H9 (cell line): ENCODE measurements around the gene ATG7. TPM values are rescaled to one million over a fixed set of nuclear protein-coding genes. Genes with fewer than 3 reads are reported as not detected.

ENCODE experiments used
- DNase-seq: peaks from one replicate; pipeline ENCODE4 v3.0.0-alpha.2; 2017
- H2AFZ ChIP-seq: one replicate; pipeline ENCODE4 v1.6.1; 2013; ENCODE audit warnings: mild to moderate bottlenecking, low read length, control low read depth, moderate library complexity
- H2AK5ac ChIP-seq: 2 replicates; pipeline ENCODE4 v1.6.1; 2013; ENCODE audit warnings: low read length, control low read depth, mixed read lengths; ENCODE audit not compliant: insufficient read length
- H2BK120ac ChIP-seq: one replicate; pipeline ENCODE4 v1.6.1; 2013; ENCODE audit warnings: low read depth, mild to moderate bottlenecking, low read length, control low read depth, inconsistent platforms; ENCODE audit not compliant: poor library complexity, severe bottlenecking
- H2BK12ac ChIP-seq: 2 replicates; pipeline ENCODE4 v1.6.1; 2013; ENCODE audit warnings: low read length, control low read depth, mixed read lengths, low read depth; ENCODE audit not compliant: insufficient read length
- H2BK15ac ChIP-seq: 2 replicates; pipeline ENCODE4 v1.6.1; 2013; ENCODE audit warnings: low read depth, low read length, control low read depth
- H2BK20ac ChIP-seq: one replicate; pipeline ENCODE4 v1.6.1; 2013; ENCODE audit warnings: low read depth, mild to moderate bottlenecking, low read length, control low read depth, inconsistent platforms; ENCODE audit not compliant: poor library complexity, severe bottlenecking
- H2BK5ac ChIP-seq: 2 replicates; pipeline ENCODE4 v1.6.1; 2013; ENCODE audit warnings: low read length, control low read depth, mixed read lengths; ENCODE audit not compliant: insufficient read length
- H3K14ac ChIP-seq: 2 replicates; pipeline ENCODE4 v1.6.1; 2013; ENCODE audit warnings: low read length, control low read depth; ENCODE audit not compliant: insufficient read depth
- H3K18ac ChIP-seq: 2 replicates; pipeline ENCODE4 v1.6.1; 2013; ENCODE audit warnings: low read depth, mild to moderate bottlenecking, mixed read lengths, low read length, control low read depth; ENCODE audit not compliant: insufficient read length
- H3K23ac ChIP-seq: 2 replicates; pipeline ENCODE4 v1.6.1; 2013; ENCODE audit warnings: low read length, control low read depth, mixed read lengths, low read depth; ENCODE audit not compliant: insufficient read length
- H3K23me2 ChIP-seq: 2 replicates; pipeline ENCODE4 v1.6.1; 2013; ENCODE audit warnings: low read depth, mild to moderate bottlenecking, mixed read lengths, low read length, control low read depth; ENCODE audit not compliant: insufficient read length, poor library complexity, severe bottlenecking
- H3K27ac ChIP-seq: 2 replicates; pipeline ENCODE4 v1.5.1; 2013; ENCODE audit warnings: low read length, control low read depth, mixed read lengths, low read depth; ENCODE audit not compliant: insufficient read length
- H3K27me3 ChIP-seq: 2 replicates; pipeline ENCODE4 v1.6.1; 2013; ENCODE audit warnings: low read length, control low read depth, inconsistent platforms; ENCODE audit not compliant: insufficient read depth
- H3K4ac ChIP-seq: 2 replicates; pipeline ENCODE4 v1.6.1; 2013; ENCODE audit warnings: low read depth, mild to moderate bottlenecking, control low read depth, inconsistent platforms, low read length, moderate library complexity
- H3K4me1 ChIP-seq: 2 replicates; pipeline ENCODE4 v1.6.1; 2013; ENCODE audit warnings: low read length, control low read depth, inconsistent platforms; ENCODE audit not compliant: insufficient read depth
- H3K4me2 ChIP-seq: 2 replicates; pipeline ENCODE4 v1.6.1; 2013; ENCODE audit warnings: low read length, control low read depth, mixed read lengths; ENCODE audit not compliant: insufficient read length, insufficient read depth
- H3K56ac ChIP-seq: 2 replicates; pipeline ENCODE4 v1.6.1; 2013; ENCODE audit warnings: low read depth, mild to moderate bottlenecking, mixed read lengths, low read length, control low read depth; ENCODE audit not compliant: insufficient read length
- H3K79me1 ChIP-seq: 2 replicates; pipeline ENCODE4 v1.6.1; 2013; ENCODE audit warnings: low read depth, mild to moderate bottlenecking, moderate library complexity, low read length, control low read depth, inconsistent platforms; ENCODE audit not compliant: insufficient read depth, poor library complexity, severe bottlenecking
- H3K79me2 ChIP-seq: 2 replicates; pipeline ENCODE4 v1.6.1; 2013; ENCODE audit warnings: low read length, control low read depth, inconsistent platforms; ENCODE audit not compliant: insufficient read depth
- H3K9ac ChIP-seq: 2 replicates; pipeline ENCODE4 v1.6.1; 2013; ENCODE audit warnings: low read length, control low read depth, mixed read lengths; ENCODE audit not compliant: insufficient read length; ENCODE audit errors: extremely low read depth
- H3K9me3 ChIP-seq: one replicate; pipeline ENCODE4 v1.6.1; 2013; ENCODE audit warnings: low read depth, low read length, inconsistent platforms; ENCODE audit not compliant: control insufficient read depth
- H3T11ph ChIP-seq: one replicate; pipeline ENCODE4 v1.6.1; 2013; ENCODE audit warnings: mild to moderate bottlenecking, low read length, control low read depth, inconsistent platforms
- H4K20me1 ChIP-seq: one replicate; pipeline ENCODE4 v1.6.1; 2013; ENCODE audit not compliant: control insufficient read depth, insufficient read length, insufficient read depth
- H4K5ac ChIP-seq: 2 replicates; pipeline ENCODE4 v1.6.1; 2013; ENCODE audit warnings: low read depth, mild to moderate bottlenecking, mixed read lengths, low read length, control low read depth; ENCODE audit not compliant: insufficient read length
- H4K8ac ChIP-seq: replicated peaks from 2 replicates; pipeline ENCODE4 v1.6.1; 2013; ENCODE audit warnings: low read length, control low read depth, mixed read lengths, low read depth; ENCODE audit not compliant: insufficient read length
- H4K91ac ChIP-seq: 2 replicates; pipeline ENCODE4 v1.6.1; 2013; ENCODE audit warnings: low read depth, mild to moderate bottlenecking, moderate library complexity, mixed read lengths, low read length, control low read depth; ENCODE audit not compliant: insufficient read length
- H3K27ac Mint-ChIP-seq, 3 experiments: 2 replicates in 2 of 3; 3 replicates in 1 of 3; pipeline ENCODE4 v1.8.0; 2020 to 2021; ENCODE audit warnings: mixed read lengths in 3 of 3, mild to moderate bottlenecking in 1 of 3, moderate library complexity in 1 of 3
- H3K27me3 Mint-ChIP-seq: 2 replicates; pipeline ENCODE4 v1.8.0; 2021; ENCODE audit warnings: low read depth, mild to moderate bottlenecking, moderate library complexity, mixed read lengths
- H3K36me3 Mint-ChIP-seq, 3 experiments: 2 replicates in 2 of 3; 3 replicates in 1 of 3; pipeline ENCODE4 v1.8.0; 2020 to 2021; ENCODE audit warnings: low read depth in 3 of 3, mixed read lengths in 3 of 3; ENCODE audit not compliant: insufficient read depth in 1 of 3
- H3K4me1 Mint-ChIP-seq, 2 experiments: 2 replicates each; pipeline ENCODE4 v1.8.0; 2020; ENCODE audit warnings: mixed read lengths in 2 of 2
- H3K4me3 Mint-ChIP-seq, 2 experiments: 2 replicates in 1 of 2; 3 replicates in 1 of 2; pipeline ENCODE4 v1.8.0; 2020 to 2021; ENCODE audit warnings: mild to moderate bottlenecking in 2 of 2, mixed read lengths in 2 of 2, moderate library complexity in 1 of 2
- H3K9me3 Mint-ChIP-seq, 2 experiments: 2 replicates in 1 of 2; 3 replicates in 1 of 2; pipeline ENCODE4 v1.8.0; 2020; ENCODE audit warnings: mild to moderate bottlenecking in 2 of 2, mixed read lengths in 2 of 2, moderate library complexity in 1 of 2
- WGBS: extraction: QIAGEN DNeasy Blood & Tissue Kit; methylation state at CpG from one replicate; pipeline ENCODE4 v1.1.7; 2013; ENCODE audit warnings: missing lambda C conversion rate, low lambda C conversion rate, mixed read lengths; ENCODE audit not compliant: insufficient read length; ENCODE audit errors: extremely low coverage; 5-methylcytosine and 5-hydroxymethylcytosine counted together
- total RNA-seq: library from RNA; stranded (reverse); gene quantifications from 2 replicates; pipeline ENCODE4 v1.2.1, GENCODE V29; 2021
- TF ChIP-seq, protein P1 (sequence below): fragments of 200-600 bp; sonication (generic); conservative IDR thresholded peaks from 3 replicates; pipeline ENCODE4 v1.8.0; 2021; ENCODE audit warnings: antibody characterized with exemption, mild to moderate bottlenecking

ATG7 gene
- total RNA-seq, 1 experiment from 2014 or later: 17.9 TPM

- H3K56ac ChIP-seq: no peak overlapping the region
- no peak overlapping the region for H3K4me2 ChIP-seq
- H3K27me3 ChIP-seq: no peaks in the 10 kb centered on the region
- no peak overlapping the region for H3K27ac Mint-ChIP-seq
- H3K9me3 ChIP-seq: no peaks in the 10 kb centered on the region
- H3K18ac ChIP-seq: no peak overlapping the region
- H2BK15ac ChIP-seq: no peak overlapping the region
- no peak overlapping the region for H4K91ac ChIP-seq
- no peak overlapping the region for H2BK5ac ChIP-seq
- peaks cover 0 to 2% (median 0%) of the 10 kb centered on the region in 3 experiments; a peak in 2 of 7 replicates for H3K36me3 Mint-ChIP-seq
- no peak overlapping the region for H2AK5ac ChIP-seq
- no peaks in the 10 kb centered on the region for H3K79me1 ChIP-seq
- TF ChIP-seq, protein P1, sequence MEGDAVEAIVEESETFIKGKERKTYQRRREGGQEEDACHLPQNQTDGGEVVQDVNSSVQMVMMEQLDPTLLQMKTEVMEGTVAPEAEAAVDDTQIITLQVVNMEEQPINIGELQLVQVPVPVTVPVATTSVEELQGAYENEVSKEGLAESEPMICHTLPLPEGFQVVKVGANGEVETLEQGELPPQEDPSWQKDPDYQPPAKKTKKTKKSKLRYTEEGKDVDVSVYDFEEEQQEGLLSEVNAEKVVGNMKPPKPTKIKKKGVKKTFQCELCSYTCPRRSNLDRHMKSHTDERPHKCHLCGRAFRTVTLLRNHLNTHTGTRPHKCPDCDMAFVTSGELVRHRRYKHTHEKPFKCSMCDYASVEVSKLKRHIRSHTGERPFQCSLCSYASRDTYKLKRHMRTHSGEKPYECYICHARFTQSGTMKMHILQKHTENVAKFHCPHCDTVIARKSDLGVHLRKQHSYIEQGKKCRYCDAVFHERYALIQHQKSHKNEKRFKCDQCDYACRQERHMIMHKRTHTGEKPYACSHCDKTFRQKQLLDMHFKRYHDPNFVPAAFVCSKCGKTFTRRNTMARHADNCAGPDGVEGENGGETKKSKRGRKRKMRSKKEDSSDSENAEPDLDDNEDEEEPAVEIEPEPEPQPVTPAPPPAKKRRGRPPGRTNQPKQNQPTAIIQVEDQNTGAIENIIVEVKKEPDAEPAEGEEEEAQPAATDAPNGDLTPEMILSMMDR: no peak
- no peaks in the 10 kb centered on the region for H3K79me2 ChIP-seq
- DNase-seq: no peak
- no peaks in the 10 kb centered on the region for H4K20me1 ChIP-seq
- H2BK20ac ChIP-seq: no peak overlapping the region
- no peak overlapping the region for H4K5ac ChIP-seq
- no peak overlapping the region for H3K4ac ChIP-seq
- no peak overlapping the region for H3K14ac ChIP-seq
- WGBS: no CpG with 5 or more reads among the region's 3 CpGs
- no peak overlapping the region for H2BK120ac ChIP-seq
- H3K23me2 ChIP-seq: no peaks in the 10 kb centered on the region
- no peak overlapping the region for H4K8ac ChIP-seq
- no peak overlapping the region for H2BK12ac ChIP-seq
- H2AFZ ChIP-seq: no peak overlapping the region
- H3K4me3 Mint-ChIP-seq: no peak overlapping the region
- H3K9ac ChIP-seq: no peak overlapping the region
- no peak overlapping the region for H3K23ac ChIP-seq
- no peak overlapping the region for H3T11ph ChIP-seq
- 0 out of 4 replicates have a peak, but pooled peaks cover 0 to 2% of the 10 kb centered on the region in 2 experiments for H3K4me1 Mint-ChIP-seq
- no peaks in the 10 kb centered on the region for H3K27me3 Mint-ChIP-seq
- no peaks in the 10 kb centered on the region for H3K9me3 Mint-ChIP-seq
- H3K27ac ChIP-seq: no peak overlapping the region
- no peaks in the 10 kb centered on the region for H3K4me1 ChIP-seq
These were observed 55.4 kb downstream of the ATG7 start for GRCh38 chr3:11327619-11328018.
